Osteocyte (in vitro differentiated cells): ENCODE data around the gene ARID3B. TPM values are rescaled to one million over a fixed set of nuclear protein-coding genes. Genes with fewer than 3 reads are reported as not detected.

ENCODE experiments used
- DNase-seq: peaks from one replicate; pipeline ENCODE4 v3.0.0; 2021; ENCODE audit warnings: mixed read lengths; ENCODE audit not compliant: unreplicated experiment; ENCODE audit errors: extremely low spot score
- H3K27ac Mint-ChIP-seq: one replicate; pipeline ENCODE4 v1.8.0; 2021; ENCODE audit warnings: mild to moderate bottlenecking, mixed read lengths; ENCODE audit not compliant: unreplicated experiment
- H3K27me3 Mint-ChIP-seq: one replicate; pipeline ENCODE4 v1.8.0; 2021; ENCODE audit warnings: mixed read lengths; ENCODE audit not compliant: unreplicated experiment
- H3K36me3 Mint-ChIP-seq: one replicate; pipeline ENCODE4 v1.8.0; 2021; ENCODE audit warnings: mixed read lengths; ENCODE audit not compliant: unreplicated experiment
- H3K4me1 Mint-ChIP-seq: one replicate; pipeline ENCODE4 v1.8.0; 2021; ENCODE audit warnings: mixed read lengths; ENCODE audit not compliant: unreplicated experiment
- H3K4me3 Mint-ChIP-seq: one replicate; pipeline ENCODE4 v1.8.0; 2021; ENCODE audit warnings: mild to moderate bottlenecking, moderate library complexity, mixed read lengths; ENCODE audit not compliant: unreplicated experiment
- H3K9me3 Mint-ChIP-seq: one replicate; pipeline ENCODE4 v1.8.0; 2021; ENCODE audit warnings: mixed read lengths; ENCODE audit not compliant: unreplicated experiment
- CTCF ChIP-seq: fragments of 200-600 bp; sonication (generic); IDR thresholded peaks from 2 replicates; pipeline ENCODE4 v1.5.0; 2021; ENCODE audit warnings: antibody characterized with exemption, mild to moderate bottlenecking, moderate library complexity
- total RNA-seq: library from RNA; stranded (reverse); gene quantifications from 2 replicates; pipeline ENCODE4 v1.2.1, GENCODE V29; 2021

Gene ARID3B
- total RNA-seq, 1 donor from 2014 or later, result 2.8 TPM

DNA sequence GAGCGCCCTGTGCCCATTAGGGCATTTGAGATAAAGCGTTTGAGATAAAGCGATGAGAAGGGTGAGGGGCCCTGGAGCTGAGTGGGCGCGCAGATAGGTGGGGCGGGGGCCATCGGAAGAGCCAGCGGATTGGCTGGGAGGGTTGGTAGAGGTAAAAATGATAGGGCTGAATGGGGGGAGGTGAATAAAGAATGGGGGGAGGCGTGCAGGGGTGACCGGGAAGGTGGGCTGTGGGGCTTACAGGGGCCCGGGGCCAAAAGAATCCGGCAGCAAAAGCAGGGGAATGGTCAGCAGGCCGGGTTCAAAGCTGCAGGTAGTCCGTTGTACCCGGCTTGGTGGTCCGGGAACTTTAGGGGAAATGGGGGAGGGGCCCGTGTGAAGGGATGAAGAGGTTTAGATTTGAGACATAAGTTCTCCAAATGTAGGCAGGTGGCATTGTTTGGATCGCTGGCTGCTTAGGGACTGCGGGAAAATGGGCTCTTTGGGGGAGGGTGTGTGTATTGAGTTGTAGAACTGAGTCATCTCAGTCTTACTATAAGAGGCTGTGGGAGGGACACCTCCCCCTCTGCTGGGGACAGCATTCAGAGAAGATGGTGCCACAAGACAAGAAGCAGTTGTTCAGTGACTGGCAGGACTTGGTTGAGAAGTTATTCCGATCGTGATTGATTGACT lies 610 bp downstream of the ARID3B start:
- peaks cover 13% of the 10 kb centered on the region for H3K27me3 Mint-ChIP-seq
- H3K36me3 Mint-ChIP-seq, result no peaks in the 10 kb centered on the region
- peak overlapping the region; percentile 79 for H3K4me3 Mint-ChIP-seq
- peaks cover 41% of the 10 kb centered on the region for H3K4me1 Mint-ChIP-seq
- H3K9me3 Mint-ChIP-seq, result no peaks in the 10 kb centered on the region
- peak overlapping the region; percentile 31 for H3K27ac Mint-ChIP-seq
- TF ChIP-seq CTCF, result no peak
- DNase-seq, result no peak

DNA sequence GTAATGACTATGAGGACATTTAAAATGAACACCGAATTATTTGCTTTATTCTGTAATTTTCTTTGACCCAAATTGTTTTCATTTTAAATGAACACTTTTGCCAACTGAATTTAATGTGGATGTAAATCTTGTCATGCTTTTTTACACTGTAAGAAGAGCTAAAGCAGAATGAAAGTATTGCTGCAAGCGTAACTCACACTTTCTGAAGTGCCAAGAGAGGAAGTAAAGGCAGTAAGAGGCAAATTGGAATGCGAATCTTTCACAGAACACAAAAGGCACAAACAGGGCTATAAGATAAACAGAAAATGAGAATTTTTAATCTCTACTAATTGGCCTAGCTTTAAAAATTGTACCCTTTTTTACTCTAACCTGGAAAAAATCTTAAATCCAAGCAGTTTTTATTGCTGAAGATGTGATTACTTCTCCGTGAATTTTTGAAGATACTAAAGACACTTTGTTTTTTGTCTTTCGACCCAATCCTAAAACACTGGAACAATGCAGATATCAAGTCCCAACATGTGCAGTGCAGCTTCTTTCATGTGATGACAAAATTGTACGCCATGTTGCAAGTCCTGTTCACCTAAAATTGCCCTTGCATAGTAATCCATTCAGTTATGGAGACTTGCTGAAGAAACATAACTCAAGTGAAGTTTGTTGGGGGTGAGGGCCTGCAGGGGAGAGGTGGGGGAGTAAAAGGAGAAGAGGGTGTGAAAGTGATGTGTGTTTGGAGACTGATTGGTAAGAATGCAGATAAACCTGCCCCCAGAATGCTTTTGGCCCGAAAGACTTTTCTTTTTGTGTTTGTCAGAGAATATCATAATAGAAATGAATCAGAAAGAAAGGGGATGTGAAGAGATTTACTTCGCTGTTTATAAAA lies 1.4 kb downstream of the ARID3B start:
- H3K4me1 Mint-ChIP-seq, result peaks cover 43% of the 10 kb centered on the region
- no peaks in the 10 kb centered on the region for H3K9me3 Mint-ChIP-seq
- no peak for DNase-seq
- H3K27me3 Mint-ChIP-seq, result peaks cover 13% of the 10 kb centered on the region
- H3K4me3 Mint-ChIP-seq, result peak overlapping the region; percentile 79
- no peak overlapping the region for H3K27ac Mint-ChIP-seq
- no peak for TF ChIP-seq CTCF
- H3K36me3 Mint-ChIP-seq, result no peaks in the 10 kb centered on the region

- no peak for DNase-seq
- Mint-ChIP-seq H3K27me3 (peaks cover 16% of the 10 kb centered on the region), H3K36me3 (no peaks in the 10 kb centered on the region), H3K27ac (no peak overlapping the region), H3K4me3 (no peak overlapping the region), H3K9me3 (no peaks in the 10 kb centered on the region), H3K4me1 (peaks cover 43% of the 10 kb centered on the region)
- TF ChIP-seq CTCF, result no peak
These were observed 2.0 kb downstream of the ARID3B start for GRCh38 chr15:74543043-74543422.

GRCh38 chr15:74543583-74543982 lies 2.6 kb downstream of the ARID3B start:
- no peak overlapping the region for H3K4me3 Mint-ChIP-seq

More at GRCh38 chr15:74543583-74543982, 2.6 kb downstream of the ARID3B start:
- Mint-ChIP-seq H3K4me1 (peaks cover 43% of the 10 kb centered on the region), H3K27ac (no peak overlapping the region), H3K36me3 (peaks cover 1% of the 10 kb centered on the region), H3K27me3 (peaks cover 17% of the 10 kb centered on the region), H3K9me3 (no peaks in the 10 kb centered on the region)
- no peak for TF ChIP-seq CTCF
- no peak for DNase-seq
